ENCODE measurements around the gene ACAD11. TPM values are rescaled to one million over a fixed set of nuclear protein-coding genes. Genes with fewer than 3 reads are reported as not detected.
"Not testable (repeated sequence)": the region's sequence is repeated elsewhere in the genome, so short reads cannot be mapped to it uniquely, and the experiment has no call there.

Gene ACAD11
- polyA plus RNA-seq, 3 donors: 7.1 to 16.2 (median 9.4) TPM

DNA sequence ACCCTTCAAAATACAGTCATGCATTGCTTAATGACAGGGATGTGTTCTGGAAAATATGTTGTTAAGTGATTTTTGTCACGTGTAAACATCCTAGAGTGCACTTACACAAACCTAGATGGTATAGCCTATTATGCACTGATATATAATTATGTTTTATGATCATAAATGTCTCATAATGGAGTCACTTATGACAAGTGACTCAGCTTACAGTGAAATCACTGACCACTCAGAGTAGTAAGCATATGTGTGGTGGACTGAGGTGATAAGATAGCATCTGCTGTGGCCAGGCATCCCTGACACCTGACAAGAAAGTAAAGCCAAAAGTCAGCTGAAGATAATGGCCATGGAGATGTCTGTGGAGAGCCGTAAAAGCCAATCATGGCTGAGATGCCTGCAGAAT lies 5.4 kb downstream of the ACAD11 start:
- WGBS, 3 donors: 78 to 97% (median 96%) methylated on average over 2 of the region's 2 CpGs
- no peak overlapping the region for H3K27ac ChIP-seq (ENCODE audit: low read depth, low read length)

DNA sequence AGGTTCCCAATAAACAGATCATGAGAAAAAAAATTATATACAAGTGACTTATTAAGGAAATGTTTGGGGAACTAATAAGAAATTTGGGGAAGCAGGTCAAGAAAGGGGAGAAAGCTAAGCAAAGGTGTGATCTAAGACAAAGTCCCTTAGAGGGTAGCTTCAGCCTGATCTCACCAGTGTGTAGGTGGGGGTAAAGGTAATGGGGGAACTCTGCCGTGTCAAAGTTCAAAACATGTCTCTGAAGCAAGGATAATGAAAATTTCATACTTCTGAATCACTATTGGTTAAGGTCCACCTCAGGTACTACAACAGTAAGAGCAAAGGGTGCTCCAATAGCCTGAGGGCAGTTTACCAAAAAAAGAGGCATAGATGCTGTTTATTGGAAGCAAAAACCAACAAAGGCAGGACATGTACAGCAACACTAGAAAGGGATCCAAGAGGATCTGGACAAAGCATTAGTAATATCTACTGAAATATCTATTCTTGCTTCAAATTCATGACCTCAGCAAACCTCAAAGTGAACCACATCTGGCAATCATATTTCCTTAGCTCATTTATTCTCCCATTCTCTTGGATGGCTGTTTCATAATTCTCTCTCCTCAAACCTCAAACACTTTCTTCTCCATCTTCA lies 6.9 kb downstream of the ACAD11 start:
- no peak overlapping the region for H3K27ac ChIP-seq (ENCODE audit: low read depth, low read length)
- 92 to 100% (median 93%) methylated on average over 1 of the region's 1 CpG for WGBS, 3 donors

DNA sequence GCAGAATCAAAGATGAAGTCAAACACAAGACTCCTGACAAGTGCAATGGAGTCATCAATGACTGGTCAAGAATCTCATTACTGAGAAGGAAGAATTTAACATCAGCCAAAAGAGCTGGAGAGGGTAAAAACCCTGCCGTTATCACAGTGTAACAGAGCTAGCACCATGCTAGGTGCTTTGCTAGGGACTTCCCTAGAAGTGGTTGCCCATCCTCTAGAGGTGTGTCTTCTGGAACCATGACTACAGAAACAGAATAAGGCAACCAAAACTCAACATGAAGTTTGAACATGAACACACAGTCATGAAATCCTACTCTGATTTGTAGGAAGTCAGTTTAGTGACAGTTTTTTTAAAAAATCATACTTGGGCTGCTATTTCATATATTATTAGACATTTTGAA lies 9.5 kb downstream of the ACAD11 start:
- H3K27ac ChIP-seq (ENCODE audit: low read depth, low read length): no peak overlapping the region
- 38 to 100% (median 96%) methylated on average over 1 of the region's 1 CpG for WGBS, 3 donors

- WGBS, 3 donors: 78 to 89% (median 89%) methylated on average over 1 of the region's 1 CpG
- H3K27ac ChIP-seq (ENCODE audit: low read depth, low read length): no peak overlapping the region
Observed at GRCh38 chr3:132645058-132645457, 14.6 kb downstream of the ACAD11 start.

DNA sequence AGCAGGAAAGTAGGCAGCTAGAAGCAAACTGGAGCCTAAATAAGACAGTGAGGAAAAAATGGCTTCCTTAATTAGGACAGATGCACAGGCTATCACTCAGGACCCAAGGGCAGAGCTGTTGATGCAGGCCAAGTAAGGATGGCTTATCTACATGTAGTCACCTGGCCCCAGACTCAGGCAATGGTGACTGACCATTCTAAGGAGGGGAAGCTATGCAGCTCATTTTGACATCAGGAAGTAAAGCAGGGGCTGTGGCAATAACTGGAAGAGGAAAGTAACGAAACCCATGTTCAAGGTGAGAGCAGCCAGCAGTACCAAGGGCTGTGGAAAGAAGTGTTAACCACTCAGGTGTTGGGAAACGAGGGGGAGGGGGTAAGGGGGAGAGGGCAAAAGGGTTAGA lies 16.2 kb downstream of the ACAD11 start:
- 45 to 53% (median 48%) methylated on average over 2 of the region's 2 CpGs for WGBS, 3 donors
- no peak overlapping the region for H3K27ac ChIP-seq (ENCODE audit: low read depth, low read length)

- 60 to 75% (median 65%) methylated on average over 2 of the region's 2 CpGs for WGBS, 3 donors
- no peak overlapping the region for H3K27ac ChIP-seq (ENCODE audit: low read depth, low read length)
Observed at GRCh38 chr3:132642539-132642847, 17.1 kb downstream of the ACAD11 start.

DNA sequence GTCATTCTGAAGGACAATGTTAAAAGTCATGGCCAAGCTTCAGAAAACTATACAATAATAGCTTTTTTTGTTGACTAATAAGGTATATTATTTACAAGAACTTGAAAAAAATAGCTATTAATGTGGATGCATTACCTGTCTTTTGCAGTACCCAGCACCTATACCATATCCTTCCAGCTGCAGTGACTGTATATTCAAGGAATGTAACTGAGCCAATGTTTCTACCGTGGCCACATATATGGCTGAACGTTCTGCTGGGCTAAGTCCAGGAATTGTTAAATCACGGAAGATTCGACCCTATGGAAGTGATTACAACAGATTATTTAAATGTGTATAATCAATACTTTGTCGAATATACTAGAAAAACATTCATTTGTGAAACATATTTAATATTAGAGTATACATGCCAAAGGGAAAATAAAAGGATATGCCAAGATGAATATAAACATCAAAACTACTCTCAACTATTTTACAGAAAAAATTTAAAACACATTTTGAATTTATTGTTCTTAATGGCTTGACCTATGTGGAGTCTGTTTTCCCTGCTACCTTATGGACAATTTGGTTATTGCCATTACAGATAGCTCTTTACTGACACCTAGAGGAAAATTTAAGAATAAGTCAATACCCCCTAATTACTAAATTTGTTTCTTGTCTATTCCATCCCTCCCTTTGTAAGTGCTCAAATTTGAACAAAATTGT lies 17.6 kb downstream of the ACAD11 start:
- WGBS, 3 donors: 59 to 73% (median 70%) methylated on average over 5 of the region's 5 CpGs

DNA sequence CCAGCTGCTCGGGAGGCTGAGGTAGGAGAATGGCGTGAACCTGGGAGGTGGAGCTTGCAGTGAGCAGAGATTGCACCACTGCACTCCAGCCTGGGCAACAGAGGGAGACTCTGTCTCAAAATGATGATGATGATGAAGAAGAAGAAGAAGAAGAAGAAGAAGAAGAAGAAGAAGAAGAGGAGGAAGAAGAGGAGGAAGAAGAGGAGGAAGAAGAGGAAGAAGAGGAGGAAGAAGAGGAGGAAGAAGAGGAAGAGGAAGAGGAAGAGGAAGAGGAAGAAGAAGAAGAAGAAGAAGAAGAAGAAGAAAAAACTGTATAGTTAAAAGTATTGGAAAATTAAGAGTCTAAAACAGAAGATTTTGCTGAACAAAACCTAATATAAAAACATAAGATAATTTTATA lies 18.2 kb downstream of the ACAD11 start:
- WGBS, 3 donors: 81 to 83% (median 81%) methylated on average over 2 of the region's 2 CpGs

More for the DNA sequence above, 17.6 kb downstream of the ACAD11 start:
- no peak overlapping the region for H3K27ac ChIP-seq (ENCODE audit: low read depth, low read length)

DNA sequence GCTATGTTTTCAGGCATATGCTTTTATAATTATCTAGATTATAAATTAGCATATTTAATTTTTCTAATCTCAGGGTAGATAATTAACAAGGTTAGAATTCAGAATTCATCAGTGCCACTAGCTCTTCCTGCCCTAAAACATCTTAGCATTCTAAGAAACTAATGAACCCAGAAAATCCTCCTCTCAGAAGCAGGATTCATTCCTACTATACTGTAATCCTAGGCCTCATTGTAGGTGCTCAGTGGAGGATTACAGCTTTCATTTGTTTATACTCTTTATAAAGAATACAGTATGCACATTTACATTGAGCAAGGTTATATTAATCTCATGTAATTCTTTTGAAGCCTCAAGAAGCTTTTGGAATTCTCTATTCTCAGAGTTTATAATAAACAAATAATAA lies 20.9 kb downstream of the ACAD11 start:
- H3K27ac ChIP-seq (ENCODE audit: low read depth, low read length): no peak overlapping the region

More for the DNA sequence above, 18.2 kb downstream of the ACAD11 start:
- H3K27ac ChIP-seq (ENCODE audit: low read depth, low read length): not testable (repeated sequence)

DNA sequence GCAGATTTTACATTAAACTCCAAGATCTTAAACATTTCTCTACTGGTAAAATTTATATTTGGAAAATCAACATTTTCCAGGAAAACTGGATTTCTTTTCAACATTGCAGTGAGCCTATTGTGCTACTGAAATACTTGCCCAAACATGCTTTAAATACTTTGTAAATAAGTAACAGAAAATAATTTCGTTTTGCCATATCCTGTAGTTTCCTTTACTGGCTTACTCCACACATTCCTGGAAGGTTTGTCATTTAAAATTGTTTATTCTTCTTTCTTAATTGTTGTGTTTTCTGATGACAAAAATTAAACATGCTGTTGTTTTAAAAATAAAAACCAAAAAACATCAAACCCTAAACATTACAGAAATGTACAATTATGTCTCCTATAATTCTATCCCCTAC lies 22.0 kb downstream of the ACAD11 start:
- 36 to 56% (median 50%) methylated on average over 1 of the region's 1 CpG for WGBS, 3 donors
- no peak overlapping the region for H3K27ac ChIP-seq (ENCODE audit: low read depth, low read length)

- no peak overlapping the region for H3K27ac ChIP-seq (ENCODE audit: low read depth, low read length)
Observed at GRCh38 chr3:132635052-132635451, 24.6 kb downstream of the ACAD11 start.

- WGBS, 3 donors: 96 to 97% (median 97%) methylated on average over 7 of the region's 7 CpGs
- no peak overlapping the region for H3K27ac ChIP-seq (ENCODE audit: low read depth, low read length)
Observed at GRCh38 chr3:132630612-132631011, 29.0 kb downstream of the ACAD11 start.

GRCh38 chr3:132629928-132630327 lies 29.7 kb downstream of the ACAD11 start:
- H3K27ac ChIP-seq (ENCODE audit: low read depth, low read length): no peak overlapping the region
- 59 to 73% (median 64%) methylated on average over 1 of the region's 1 CpG for WGBS, 3 donors

DNA sequence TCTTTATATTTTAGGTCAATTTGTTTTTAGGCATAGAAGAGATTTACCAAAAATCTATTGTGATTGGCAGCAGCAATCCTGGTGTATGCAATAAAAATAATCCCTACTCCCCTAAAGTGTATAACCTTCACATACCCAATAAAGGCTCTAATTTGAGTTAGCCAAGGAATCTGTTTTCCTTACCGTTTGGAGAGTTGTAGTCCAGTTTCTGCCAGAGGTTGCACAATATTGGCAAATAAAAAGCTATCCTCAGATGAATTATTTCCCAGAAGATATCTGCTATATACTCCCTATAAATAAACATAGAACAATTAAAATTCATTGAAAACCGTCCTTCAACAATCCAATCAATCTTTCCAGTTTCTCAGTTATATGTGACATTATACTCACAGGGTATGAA lies 31.5 kb downstream of the ACAD11 start:
- no peak overlapping the region for H3K27ac ChIP-seq (ENCODE audit: low read depth, low read length)
- 22 to 66% (median 61%) methylated on average over 2 of the region's 2 CpGs for WGBS, 3 donors

- H3K27ac ChIP-seq (ENCODE audit: low read depth, low read length): no peak overlapping the region
- 95 to 99% (median 98%) methylated on average over 6 of the region's 6 CpGs for WGBS, 3 donors
Observed at GRCh38 chr3:132626955-132627354, 32.7 kb downstream of the ACAD11 start.

- 90 to 94% (median 93%) methylated on average over 1 of the region's 1 CpG for WGBS, 3 donors
- no peak overlapping the region for H3K27ac ChIP-seq (ENCODE audit: low read depth, low read length)
Observed at GRCh38 chr3:132625613-132626012, 34.0 kb downstream of the ACAD11 start.

GRCh38 chr3:132624790-132625189 lies 34.8 kb downstream of the ACAD11 start:
- H3K27ac ChIP-seq (ENCODE audit: low read depth, low read length): no peak overlapping the region
- WGBS, 3 donors: 95 to 98% (median 96%) methylated on average over 7 of the region's 7 CpGs

GRCh38 chr3:132623646-132624045 lies 36.0 kb downstream of the ACAD11 start:
- 92 to 100% (median 97%) methylated on average over 1 of the region's 1 CpG for WGBS, 3 donors
- no peak overlapping the region for H3K27ac ChIP-seq (ENCODE audit: low read depth, low read length)

DNA sequence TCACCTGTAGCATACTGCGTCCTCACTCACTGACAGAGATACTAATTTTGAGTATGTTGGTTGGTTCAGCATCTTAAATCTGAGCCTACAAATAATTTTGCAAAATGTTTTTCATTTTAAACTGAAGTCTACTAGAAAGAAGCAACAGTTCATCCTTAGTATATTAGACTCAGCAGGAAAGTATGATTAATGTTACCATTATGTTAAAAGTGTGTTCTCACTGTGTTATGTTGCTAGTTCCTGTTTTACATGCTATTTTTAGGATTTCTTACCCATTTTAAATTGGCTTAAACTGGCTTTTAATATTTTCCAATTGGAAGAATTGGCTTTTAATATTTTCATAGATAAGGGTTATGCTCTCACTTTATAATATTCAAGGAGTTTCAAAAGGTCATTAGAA lies 36.8 kb downstream of the ACAD11 start:
- H3K27ac ChIP-seq (ENCODE audit: low read depth, low read length): no peak overlapping the region
- WGBS, 3 donors: 82 to 93% (median 86%) methylated on average over 1 of the region's 1 CpG

GRCh38 chr3:132622148-132622547 lies 37.5 kb downstream of the ACAD11 start:
- no peak overlapping the region for H3K27ac ChIP-seq (ENCODE audit: low read depth, low read length)
- 33 to 68% (median 35%) methylated on average over 1 of the region's 1 CpG for WGBS, 3 donors

Data from adipose tissue (tissue), 3 donors.